Measurements from ENCODE around the gene SRD5A3.

The SRD5A3 gene

DNA sequence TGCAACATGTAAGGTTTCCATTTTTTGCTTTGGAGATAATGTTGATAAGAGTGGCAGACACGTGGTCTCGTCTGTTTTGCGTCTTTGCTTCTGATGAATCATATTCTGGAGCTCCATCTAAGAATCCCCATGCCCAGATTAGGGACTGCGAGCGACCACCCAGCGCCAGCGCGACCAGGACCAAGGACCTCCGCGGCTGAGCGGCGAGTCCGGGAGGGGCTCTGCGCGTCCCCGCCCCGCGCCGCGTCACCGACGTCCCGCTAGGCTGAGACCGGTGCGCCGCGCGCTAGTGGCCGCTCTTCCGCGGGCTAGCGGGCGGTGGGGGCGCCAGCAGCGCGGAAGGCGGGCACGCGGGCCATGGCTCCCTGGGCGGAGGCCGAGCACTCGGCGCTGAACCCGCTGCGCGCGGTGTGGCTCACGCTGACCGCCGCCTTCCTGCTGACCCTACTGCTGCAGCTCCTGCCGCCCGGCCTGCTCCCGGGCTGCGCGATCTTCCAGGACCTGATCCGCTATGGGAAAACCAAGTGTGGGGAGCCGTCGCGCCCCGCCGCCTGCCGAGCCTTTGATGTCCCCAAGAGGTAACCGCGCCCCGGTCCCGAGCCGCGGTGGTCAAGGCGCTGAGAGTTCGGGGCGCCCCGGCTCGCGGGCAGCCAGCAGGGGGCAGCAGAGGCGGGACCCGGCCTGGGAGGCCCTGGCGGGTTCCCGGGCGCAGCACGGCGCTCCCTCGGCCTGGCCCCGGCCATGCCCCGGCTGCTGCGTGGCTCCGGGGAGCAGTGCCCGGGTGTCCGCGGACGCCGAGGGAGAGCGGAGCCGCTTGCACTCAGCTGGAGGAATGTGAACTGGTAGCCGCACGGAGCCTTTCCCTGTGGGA is at the start of gene SRD5A3:
TSS of gene SRD5A3 (plus strand) at position 263 of the 871 bp plus-strand sequence. CDS start at position 358, 95 bp downstream.
- peak; percentile 90 to 92 for DNase-seq

DNA sequence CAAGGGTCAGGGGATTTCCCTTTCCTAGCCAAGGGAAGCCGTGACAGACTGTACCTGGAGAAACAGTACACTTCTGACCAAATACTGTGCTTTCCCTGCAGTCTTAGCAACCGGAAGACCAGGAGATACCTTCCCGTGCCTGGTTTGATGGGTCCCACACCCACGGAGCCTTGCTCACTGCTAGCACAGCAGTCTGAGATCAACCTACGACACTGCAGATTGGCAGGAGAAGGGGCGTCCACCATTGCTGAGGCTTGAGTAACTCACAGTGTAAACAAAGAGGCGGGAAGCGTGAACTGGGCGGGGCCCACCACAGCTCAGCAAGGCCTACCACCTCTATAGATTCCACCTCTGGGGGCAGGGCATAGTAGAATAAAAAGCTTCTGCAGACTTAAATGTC is 48.7 kb upstream of the SRD5A3 start:
- DNase-seq = no peak

DNA sequence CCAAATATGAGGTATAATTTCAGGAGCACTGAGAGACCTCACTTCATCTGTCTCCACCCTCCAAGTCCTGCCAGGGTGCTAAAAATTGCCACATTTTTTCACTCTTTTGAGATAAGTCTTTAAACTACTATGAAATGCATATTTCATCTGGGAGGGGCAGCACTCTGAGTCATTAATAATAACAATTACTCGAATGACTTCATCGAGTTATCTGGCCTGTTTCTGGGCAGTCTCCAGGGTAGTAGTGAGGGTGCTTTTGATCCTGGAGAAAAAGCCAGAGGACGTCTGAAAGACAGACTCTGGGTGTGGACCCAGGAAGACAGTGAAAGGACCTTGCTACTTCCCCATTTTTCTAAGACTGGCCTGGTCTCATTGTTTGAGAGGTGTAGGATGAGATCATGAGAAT is 42.3 kb upstream of the SRD5A3 start:
- DNase-seq = no peak

DNA sequence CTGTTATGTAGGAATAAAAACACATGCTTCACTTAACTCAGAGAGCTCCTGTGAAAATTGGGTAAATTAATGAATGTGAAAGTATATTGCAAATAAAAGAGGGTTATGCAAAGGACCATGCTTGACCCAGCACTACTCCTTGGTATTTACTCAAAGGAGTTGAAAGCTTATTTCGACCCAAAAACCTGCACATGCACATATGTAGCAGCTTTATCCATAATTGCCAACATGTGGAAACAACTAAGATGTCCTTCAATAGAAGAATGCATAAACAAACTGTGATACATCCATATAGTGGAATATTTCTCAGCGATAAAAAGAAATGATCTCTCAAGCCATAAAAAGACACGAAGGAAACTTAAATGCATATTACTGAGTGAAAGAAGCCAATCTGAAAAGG is 41.7 kb upstream of the SRD5A3 start:
- no peak for DNase-seq

DNA sequence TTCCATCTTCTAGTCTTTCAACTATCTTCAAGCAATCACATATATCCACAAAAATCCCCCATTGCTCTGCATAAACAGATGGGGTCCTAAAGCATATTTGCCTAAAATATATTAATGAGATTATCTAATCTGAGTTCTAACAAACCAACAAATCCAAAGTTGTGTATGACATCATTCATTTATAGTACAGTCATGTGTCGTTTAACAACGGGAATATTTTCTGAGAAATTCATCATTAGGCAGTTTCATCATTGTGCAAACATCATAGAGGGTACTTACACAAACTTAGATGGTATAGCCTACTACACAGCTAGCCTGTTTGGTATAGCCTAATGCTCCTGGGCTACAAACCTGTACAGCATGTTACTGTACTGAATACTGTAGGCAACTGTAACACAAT is 38.0 kb upstream of the SRD5A3 start:
- DNase-seq = no peak

DNA sequence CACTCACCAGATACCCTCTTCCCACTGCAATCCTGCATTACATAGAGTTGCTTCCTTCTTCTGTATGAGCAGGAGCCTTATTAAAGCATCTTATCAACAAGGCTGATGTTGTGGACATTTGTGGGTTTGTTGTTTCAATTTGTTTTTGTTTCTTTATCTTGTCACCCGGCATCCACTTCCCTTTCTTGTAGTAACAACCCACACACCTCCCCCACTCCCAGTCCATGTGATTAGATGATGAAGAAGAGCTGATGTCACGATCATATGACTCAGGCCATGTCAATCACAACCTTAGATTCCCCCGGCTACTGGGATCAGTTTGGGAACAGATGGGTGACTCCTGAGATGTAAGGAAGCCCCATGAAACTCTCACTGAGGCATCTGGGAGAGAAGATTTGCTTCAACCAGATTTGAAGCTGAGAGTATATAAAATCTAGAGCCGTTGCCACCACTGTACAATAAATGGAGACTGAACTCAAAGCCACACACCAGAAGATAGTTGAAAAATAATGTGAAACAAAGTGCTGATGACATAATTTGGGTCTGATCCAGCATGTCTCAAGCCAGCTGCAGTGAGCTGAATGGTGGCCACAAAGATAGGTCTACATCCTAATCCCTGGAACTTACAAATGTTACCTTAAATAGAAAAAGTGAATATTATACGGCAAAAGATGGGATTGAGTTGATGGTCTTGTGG is 34.1 kb upstream of the SRD5A3 start:
- DNase-seq = no peak

DNA sequence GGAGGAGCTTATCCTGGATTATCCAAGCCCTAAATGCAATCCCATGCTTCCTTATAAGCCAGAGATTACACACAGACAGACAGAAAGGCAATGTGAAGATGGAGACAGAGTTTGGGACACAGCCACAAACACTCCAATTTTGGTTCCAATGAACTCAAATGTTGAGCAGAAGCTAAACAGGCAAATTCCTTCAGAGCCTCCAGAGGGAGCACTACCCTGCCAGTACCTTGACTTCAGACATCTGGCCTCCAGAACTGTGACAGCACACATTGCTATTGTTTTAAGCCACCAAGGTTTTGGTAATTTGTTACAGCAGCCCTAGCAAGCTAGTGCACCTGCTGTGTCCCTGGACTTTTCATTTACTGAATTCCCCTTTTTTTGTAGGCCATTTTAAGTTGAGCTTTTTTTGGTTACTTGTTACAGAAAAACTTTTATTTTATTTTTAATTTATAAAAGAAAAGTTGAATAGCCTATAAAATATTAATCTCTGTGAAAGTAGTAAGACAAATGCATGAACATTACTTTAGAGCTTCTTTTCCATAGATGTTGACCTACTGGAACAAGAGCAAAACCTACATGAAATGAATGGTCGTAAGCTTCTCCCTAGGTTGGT is 33.4 kb upstream of the SRD5A3 start:
- peak; percentile 23 to 31 for DNase-seq

DNA sequence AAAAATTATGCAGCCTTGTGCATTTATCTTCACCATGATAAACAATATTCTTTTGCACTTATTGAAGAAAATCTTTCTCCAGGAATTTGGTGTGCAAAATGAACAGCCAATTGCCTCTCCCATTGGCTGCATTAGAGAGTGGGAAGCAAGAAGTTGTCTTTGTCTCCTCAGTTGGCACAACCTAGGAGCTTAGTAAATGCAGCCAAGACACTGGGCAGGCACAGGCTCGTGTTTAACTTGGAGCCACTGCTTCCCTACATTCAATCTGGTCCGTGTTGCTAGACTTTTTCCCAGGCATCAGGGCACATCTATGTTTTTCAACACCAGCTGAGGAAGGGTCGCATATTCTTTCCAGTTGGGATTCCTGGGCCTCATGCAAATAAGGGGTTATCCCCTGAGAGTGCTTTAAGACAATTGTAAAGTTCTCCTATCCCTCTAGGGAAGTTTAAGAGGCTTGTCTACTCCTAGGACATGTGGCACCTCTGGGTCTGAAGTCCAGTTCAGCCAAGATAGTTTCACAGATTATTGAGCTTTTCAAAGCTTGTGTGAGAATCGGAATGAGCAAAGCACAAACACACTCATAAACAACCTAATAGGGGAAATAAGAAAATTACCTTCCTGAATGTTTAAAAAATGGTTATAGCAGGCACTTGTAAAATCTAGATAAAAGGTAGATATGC is 31.8 kb upstream of the SRD5A3 start:
- no peak for DNase-seq

DNA sequence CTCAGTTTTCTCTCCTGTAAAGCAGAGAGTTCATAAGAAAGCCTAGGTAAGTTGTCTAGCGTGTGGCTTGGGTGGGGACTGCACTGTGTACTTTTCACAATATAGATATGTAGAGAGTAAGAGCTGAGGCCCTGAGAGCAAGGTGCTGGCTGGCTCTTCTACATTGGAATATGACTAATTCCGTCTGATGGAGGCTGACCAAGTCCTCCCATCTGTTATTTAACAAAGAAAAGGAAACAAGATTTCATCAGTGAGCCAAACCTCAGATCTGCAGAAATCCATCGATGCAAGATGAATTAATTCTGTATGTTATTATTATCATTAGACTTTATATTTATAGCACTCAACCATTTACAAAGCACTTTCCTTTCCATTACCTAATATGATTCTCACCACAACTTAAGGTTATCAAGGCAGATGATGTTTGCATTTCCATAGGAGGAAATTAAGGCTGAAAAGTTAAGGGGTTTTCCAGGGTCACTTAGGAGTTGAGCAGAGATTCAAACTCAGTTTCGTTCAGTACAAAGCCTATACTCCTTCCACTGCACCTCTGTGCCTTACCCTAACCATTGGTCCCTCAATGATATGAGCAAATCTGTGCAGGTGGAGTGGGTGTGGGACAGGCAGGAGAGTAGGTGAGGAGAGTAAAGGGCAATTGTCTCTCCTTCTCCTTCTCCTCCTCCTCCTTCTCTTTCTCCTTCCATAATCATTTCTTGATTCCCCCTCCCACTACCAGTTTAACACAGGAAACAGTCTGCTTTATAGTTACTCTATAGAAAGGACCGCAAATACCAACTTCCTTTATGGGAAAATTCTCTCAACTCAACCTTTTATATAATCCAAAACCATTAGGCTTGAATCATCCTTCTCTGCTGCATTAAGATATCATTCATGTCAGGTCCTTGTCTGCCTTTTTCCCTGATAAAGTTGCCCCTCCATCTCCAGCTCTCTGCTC is 27.6 kb upstream of the SRD5A3 start:
- DNase-seq = peak in 1 of 2 experiments; percentile 20

DNA sequence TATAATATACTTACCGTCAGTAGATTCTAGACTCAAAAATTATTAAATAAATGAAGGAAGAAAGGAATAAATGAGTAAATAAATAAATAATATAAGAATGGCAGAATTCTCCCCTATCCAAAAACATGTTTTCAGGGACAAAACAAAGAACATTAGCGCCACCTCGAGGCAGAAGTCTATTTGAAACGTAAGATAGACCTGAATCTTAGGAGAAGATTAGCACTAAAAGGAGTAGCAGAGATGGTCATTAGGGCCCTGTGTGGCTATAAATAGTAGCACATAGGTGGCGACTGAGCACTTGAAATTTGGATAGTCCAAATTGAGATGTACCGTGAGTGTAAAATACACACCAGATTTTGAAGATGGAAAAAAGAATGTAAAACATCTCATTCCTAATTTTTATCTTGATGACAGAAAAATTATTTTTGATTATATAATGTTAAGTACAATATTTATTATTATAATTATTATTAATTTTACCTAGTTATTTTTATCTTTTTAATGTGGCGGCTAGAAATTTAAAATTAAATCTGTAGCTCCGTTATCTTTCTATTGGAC is 24.3 kb upstream of the SRD5A3 start:
- peak; percentile 70 to 75 for DNase-seq

DNA sequence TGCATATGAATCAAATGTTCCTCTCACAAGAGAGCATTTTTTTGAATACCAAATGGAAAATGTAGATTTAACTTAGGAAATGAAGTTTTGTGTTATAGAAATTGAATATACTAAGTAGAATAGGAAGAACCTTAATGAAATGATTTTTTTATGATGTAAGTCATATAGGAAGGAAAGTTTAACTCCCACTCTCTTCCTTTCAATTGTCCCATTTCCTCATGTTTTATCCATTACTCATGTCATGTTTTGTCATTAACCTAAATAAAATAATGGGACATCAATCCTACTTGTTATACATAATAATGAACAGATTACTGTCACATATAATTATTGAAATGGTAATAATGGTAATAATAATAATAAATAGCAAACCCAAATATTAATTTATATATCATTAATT is 22.7 kb upstream of the SRD5A3 start:
- no peak for DNase-seq

DNA sequence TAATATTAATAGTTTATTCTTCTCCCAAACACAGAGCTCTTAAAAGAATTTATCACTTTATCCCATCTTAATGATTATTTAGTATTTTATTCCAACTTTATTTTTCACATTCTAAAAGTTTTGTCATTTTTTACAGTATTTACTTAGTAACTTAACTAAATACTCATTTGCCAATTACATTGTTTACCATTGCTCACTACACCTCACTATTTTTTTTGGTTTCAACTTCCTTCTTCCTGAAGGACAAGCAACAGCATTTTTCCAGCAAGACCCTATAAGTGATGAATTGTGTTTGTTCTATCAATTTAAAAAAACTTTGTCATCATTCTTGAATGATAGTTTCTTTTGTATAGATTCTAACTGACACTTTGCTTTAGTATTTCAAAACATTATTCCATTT is 19.4 kb upstream of the SRD5A3 start:
- no peak for DNase-seq

DNA sequence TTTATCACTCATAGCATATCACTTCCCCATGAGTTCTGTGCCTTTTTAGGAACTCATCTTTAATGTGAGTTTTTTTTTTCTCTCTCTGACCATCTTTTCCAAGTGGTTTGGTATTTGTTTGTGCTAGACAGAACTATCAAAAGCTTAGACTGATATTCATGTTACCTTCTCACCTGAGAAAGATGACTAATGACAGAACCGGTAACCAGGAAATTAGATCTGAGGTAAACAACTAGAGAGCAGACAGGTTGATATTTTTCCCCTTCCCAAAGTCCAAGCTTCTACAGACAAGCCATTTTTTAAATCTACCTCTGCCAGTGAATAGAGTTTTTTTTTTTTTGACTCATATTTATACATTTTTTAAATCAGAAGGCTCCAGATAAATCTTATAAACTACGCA is 17.0 kb upstream of the SRD5A3 start:
- no peak for DNase-seq

DNA sequence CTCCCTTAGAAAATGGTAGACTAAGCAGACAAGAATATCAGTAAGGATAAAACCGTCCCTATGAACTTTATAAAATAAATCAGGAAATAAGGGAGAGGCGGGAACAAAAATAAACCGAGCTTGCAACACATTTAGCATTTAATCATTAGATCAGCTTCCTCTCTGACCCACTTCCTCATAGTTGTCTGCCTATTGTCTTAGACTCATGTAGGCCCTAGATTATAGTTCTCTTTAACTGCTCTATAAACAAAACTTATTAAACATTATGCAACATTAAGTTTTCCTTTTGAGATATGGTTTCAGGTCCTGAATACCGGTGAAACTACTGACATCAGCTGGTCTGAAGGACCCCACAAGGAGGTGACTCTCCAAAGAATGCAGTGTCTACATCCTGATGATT is 15.8 kb upstream of the SRD5A3 start:
- DNase-seq = no peak

DNA sequence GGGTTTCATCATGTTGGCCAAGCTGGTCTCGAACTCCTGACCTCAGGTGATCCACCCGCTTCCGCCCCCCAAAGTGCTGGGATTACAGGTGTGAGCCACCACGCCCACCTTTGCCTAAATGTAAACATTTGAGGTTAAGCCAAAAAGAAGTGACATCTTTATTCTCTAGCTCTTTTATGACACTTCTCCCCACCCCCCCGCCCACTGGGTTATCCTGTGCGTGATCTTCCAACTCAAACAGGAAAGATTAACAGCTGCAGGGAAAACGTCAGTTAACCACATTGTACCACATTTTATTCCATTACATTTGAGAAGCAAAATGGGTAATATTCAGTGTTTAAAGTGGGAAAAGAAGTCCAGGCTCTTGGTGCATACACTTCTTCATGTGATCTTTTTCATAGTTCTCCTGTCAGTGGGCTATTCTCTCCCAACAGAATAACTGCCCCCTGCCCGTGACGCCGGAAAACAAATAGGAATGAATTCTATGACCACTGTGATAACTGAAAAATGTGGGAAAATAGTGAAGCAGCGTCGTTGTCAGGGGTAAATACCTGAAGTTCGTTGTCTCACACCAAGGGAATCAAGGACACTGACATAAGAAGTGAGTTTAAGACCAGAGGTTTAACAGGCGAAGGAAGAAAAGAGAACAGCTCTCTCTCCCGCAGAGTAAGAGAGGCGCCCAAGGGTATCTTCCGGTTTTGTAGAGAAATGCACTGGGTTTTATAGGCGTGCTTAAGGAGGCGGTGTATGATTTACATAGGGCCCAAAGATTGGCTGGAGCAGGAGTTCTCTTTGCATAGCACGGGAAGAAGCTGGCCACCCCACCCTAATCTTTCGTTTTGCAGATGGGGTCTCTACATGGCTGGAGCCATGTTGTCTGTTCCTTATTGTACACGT is 9.7 kb upstream of the SRD5A3 start:
- peak; percentile 35 to 39 for DNase-seq

DNA sequence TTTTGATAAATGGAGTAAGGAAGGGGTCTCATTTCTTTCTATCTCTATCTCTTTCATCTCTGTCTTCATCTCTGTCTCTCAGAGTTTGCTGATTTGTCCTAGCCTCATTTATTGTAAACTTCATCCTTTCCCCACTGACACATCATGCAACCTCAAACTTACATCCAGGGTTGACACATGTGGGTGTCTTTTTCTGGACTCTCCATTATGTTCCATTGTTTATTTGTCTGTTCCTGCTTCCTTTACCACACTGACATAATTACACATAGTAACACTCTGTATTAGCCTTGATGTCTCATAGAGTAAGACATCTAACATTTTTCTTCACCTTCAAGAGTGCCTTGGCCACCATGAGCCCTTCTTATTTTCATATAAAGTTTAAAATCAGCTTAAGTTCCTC is 8.1 kb upstream of the SRD5A3 start:
- DNase-seq = no peak

DNA sequence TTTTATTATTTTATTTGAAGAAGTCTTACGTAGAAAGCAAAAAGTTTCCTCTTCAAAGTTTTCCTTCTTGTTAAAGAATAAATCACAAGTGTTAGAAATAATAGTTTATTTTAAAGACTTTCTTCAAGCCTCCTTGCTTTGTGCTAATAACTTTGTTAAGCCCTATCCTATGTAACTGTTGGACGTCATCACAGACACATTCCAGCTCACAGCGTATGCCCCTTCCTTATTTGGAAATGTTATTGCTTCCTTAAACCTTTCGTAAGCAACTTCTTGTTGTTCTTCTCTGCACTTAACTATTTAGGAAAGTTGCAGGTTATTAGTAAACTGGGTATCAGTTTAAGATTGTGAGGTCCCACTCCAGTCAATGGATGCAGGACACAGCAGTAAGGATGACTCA is 7.6 kb upstream of the SRD5A3 start:
- DNase-seq = no peak

DNA sequence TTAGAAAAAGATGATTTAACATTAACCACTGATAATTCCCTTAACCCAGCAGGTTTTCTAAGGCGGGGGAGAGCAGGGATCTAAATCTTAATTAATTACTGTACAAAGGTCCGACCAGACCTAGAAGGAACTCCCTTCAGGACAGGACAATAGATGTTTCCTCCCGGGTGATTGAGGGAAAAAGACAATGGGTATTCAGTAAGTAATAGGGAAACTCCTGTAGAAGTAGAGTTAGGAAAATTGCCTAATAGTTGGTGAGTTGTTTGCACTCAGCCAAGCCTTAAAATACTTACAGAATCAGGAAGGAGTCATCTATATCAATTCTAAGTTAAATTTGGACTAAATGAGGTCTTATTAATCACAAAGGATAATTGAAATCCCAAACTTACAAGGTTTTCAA is 5.8 kb upstream of the SRD5A3 start:
- no peak for DNase-seq

DNA sequence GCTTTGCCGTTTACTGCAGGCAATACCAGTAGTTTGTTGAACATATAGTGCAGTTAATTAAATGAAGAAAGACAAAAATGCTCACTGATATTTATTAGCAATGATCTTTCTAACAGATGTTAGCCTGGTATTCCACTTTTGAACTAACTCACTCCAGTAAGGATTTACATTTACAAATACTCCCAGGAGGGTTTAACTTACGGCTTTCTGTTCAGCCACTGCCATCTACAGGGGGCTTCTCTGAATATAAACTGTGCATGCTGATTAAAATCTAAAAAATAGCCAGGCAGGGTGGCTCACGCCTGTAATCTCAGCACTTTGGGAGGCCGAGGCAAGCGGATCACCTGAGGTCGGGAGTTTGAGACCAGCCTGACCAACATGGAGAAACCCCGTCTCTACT is 2.2 kb upstream of the SRD5A3 start:
- DNase-seq = no peak

DNA sequence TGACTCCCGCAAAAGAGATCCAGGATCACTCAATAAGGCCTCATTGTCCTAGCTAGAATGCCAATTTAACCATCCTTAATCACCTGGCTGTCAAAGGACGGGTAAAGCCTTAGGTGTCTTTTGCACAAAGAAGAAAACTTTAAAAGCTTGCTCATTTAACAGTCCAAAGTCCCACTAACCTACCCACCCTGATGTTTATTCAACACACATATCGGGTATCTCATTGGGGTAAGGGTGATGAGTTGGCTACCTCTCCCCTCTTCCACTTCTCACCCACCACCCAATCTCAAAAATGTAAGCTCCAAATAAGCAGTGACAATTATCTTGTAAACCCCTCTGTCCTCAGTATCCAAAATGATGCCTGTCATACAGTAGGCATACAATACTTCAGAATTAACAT is 988 bp upstream of the SRD5A3 start:
- DNase-seq = no peak

DNA sequence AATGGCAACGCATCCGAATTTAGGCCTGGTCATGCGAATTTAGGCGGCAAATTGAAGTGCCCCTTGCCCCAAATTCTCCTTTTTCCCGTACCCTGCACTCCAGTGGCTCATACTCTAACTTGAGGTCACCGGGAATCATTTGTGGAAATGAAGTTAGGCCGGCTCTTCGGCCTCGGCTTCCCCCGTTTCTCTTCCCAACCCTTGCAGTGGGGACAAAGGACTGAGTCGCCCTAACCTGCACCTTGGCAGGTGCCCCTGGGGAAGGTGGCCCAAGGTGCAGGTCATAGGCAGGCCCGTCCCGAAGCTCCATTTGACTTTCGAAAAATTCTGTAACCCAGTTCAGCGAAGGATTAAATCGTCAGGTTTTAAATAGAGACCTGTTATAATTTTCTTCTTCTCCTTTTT is 811 bp downstream of the SRD5A3 start:
- DNase-seq = no peak

Data from activated T-cell treated with anti-CD3 and anti-CD28 coated beads, Interleukin-2, amount 50 U/mL, for 48 hours (primary cell).